ENCODE results near the gene TARBP1. TPM values are rescaled to one million over a fixed set of nuclear protein-coding genes. Genes with fewer than 3 reads are reported as not detected.

The TARBP1 gene
- polyA plus RNA-seq, 4 donors = 44.9 to 97.4 (median 51.2) TPM

- DNase-seq (ENCODE audit: low read depth in 4 of 4, low spot score in 3 of 4) = no peak
Observed at GRCh38 chr1:234458352-234459017, 20.5 kb downstream of the TARBP1 start.

DNA sequence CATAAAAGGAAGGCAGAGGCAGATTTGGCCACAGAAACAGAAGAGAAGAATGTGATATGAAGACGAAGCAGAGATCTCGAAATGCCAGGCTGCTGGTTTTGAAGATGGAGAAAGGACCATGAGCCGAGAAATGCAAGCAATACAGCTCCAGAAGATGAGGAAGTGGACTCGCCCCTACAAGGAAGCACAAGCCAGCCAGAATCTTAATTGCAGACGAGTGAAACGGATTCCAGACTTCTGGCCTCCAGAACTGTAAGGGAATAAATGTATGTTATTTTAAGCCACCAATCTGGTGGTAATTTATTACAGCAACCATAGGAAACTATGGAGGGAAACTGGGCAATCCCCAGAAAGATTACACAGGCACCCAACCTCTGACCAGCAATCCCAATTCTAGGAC, 24.1 kb downstream of the TARBP1 start:
- DNase-seq (ENCODE audit: low read depth in 4 of 4, low spot score in 3 of 4) = no peak

- DNase-seq (ENCODE audit: low read depth in 4 of 4, low spot score in 3 of 4) = no peak
Observed at GRCh38 chr1:234452406-234452965, 26.5 kb downstream of the TARBP1 start.

GRCh38 chr1:234440348-234440747, 38.6 kb downstream of the TARBP1 start:
- no peak for DNase-seq (ENCODE audit: low read depth in 4 of 4, low spot score in 3 of 4)

DNA sequence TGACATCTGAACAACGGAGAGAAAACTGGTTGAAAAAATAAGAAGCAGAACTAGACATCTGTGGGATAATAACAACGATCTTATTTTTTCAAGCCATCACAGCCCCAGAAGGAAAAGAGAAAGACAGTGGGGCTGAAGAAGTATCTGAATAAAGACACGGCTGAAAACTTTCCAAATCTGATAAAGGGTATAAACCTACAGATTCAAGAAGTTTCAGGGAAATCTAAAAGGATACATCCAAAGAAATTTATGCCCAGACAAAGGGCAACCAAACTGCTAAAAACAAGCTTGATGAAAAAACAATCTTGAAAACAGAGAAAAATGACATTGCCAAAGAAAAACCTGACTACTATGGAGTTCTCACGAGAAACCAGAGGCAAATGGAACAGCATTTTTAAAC, 40.4 kb downstream of the TARBP1 start:
- no peak for DNase-seq (ENCODE audit: low read depth in 4 of 4, low spot score in 3 of 4)

DNA sequence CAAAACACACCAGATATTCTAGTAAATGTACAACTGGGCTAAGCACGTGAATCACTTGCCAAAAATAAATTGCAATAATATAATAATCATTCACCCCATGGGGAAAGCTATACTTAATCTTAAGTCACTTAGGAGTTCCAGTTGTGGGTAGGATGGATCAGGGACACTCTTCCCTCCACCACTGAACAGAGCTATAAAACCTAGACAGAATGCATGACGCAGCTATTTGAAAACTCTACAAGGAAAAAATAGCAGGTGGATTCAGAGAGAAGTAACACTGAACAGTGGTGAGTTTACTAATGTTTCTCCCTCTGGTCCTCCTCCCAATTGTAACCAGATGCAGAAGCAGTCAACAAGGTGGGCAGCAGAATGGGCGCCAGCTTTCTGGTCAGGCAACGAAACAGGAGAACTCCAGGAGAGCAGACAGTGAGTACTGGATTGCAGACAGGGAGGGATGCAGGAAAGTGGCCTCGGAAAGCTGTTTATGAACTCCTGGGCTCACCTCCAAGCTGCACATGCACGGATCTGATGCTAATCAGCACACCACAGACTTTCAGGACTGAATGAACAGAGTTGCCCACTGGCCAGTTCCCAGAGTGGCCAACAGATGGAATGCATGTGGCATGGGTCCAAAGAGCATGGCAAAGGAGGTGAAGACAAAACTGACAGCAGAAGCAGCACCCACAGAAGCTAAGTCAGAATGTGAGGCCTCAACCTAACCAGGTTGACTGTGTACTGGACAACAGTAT, 41.4 kb downstream of the TARBP1 start:
- DNase-seq (ENCODE audit: low read depth in 4 of 4, low spot score in 3 of 4) = no peak

- no peak for DNase-seq (ENCODE audit: low read depth in 4 of 4, low spot score in 3 of 4)
Observed at GRCh38 chr1:234435620-234436019, 43.4 kb downstream of the TARBP1 start.

GRCh38 chr1:234434706-234435105, 44.3 kb downstream of the TARBP1 start:
- no peak for DNase-seq (ENCODE audit: low read depth in 4 of 4, low spot score in 3 of 4)

DNA sequence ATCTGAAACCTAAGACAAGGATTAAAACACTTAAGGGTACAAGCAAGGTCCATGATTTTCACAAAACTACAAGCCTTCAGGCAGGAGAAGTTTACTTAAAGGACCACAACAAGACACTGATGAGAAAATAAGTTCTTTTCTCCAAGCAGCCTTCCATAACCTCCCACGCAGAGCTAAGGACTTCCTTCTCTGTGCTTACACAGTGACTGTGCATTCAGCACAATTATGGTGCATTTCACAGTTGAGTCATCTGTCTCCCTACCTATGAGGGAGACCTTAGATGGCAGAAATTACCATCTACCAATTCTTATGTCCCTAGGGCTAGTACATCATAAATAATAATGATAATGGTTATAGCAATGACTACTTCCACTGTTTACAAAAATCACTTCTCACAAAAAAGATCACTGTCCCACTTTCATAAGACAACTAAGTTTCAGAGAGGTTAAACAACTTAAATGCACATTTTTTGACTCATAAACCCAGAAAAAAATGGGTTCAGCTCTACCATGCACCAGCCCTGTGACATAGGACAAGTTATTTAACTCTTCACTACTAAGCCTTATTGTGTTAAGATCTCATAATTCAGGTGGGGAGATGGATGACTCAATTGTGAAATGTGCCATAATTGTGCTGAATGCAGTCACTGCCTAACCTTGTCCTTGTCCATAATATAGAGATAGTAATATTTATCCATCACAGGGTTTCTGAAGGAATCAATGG, 45.3 kb downstream of the TARBP1 start:
- DNase-seq (ENCODE audit: low read depth in 4 of 4, low spot score in 3 of 4) = no peak

- no peak for DNase-seq (ENCODE audit: low read depth in 4 of 4, low spot score in 3 of 4)
Observed at GRCh38 chr1:234431255-234431654, 47.7 kb downstream of the TARBP1 start.

GRCh38 chr1:234430691-234431090, 48.3 kb downstream of the TARBP1 start:
- DNase-seq (ENCODE audit: low read depth in 4 of 4, low spot score in 3 of 4) = no peak

GRCh38 chr1:234429434-234429806, 49.6 kb downstream of the TARBP1 start:
- no peak for DNase-seq (ENCODE audit: low read depth in 4 of 4, low spot score in 3 of 4)

- DNase-seq (ENCODE audit: low read depth in 4 of 4, low spot score in 3 of 4) = no peak
Observed at GRCh38 chr1:234427950-234428646, 50.9 kb downstream of the TARBP1 start.

DNA sequence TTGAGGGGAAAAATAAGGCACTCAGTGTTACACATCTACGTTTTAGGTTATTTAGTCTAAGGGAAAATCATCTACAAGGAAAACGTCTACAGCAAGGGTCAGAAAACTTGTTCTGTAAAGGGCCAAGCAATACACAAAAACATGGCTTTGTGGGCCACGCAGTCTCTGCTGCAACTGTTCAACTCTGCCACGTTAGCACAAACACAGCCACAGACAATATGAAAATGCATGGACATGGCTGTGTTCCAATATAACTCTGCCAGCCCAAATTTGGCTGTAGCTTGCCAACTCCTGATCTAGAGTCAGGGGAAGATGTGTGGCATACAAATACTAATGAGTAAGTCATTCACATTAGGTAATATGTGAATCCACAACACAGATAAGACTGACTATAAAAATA, 65.0 kb downstream of the TARBP1 start:
- no peak for DNase-seq (ENCODE audit: low read depth in 4 of 4, low spot score in 3 of 4)

GRCh38 chr1:234413485-234413884, 65.5 kb downstream of the TARBP1 start:
- DNase-seq (ENCODE audit: low read depth in 4 of 4, low spot score in 3 of 4) = no peak

- no peak for DNase-seq (ENCODE audit: low read depth in 4 of 4, low spot score in 3 of 4)
Observed at GRCh38 chr1:234412830-234413229, 66.1 kb downstream of the TARBP1 start.

GRCh38 chr1:234409328-234409727, 69.7 kb downstream of the TARBP1 start:
- DNase-seq (ENCODE audit: low read depth in 4 of 4, low spot score in 3 of 4) = no peak

DNA sequence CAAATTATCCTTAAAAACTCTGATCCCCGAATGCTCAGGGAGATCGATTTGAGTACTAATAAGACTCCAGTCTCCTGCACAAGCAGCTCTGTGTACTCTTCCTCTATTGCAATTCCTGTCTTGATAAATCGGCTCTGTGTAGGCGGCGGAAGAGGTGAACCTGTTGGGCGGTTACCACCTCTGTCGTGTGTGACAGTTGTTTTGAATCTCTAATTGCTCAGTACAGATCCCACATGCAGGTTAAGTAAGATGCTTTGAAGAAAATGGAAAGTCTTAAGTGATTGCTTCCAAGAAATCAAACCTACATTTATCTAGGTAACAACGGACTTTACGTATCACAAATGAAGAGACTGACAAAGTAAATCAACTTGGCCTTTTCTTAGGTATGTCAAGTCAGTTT, 70.2 kb downstream of the TARBP1 start:
- no peak for DNase-seq (ENCODE audit: low read depth in 4 of 4, low spot score in 3 of 4)

DNA sequence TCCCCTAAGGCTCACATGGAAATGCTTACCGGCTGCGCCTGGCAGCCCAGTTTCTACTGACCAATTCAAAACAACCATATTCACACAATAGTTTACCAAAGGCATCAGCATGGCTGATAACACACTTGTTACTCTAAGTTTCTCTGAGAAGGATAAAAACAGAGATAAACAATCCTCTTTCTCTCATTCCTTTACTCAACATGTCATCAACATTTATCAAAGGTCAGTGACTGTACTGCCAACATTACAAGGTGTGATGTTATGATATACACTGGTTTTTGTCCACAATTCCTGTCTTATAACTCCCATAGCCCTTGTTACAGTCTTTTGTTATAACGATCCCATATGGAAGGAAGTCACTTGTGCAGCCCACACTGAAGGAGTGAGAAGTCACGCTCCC, 72.1 kb downstream of the TARBP1 start:
- DNase-seq (ENCODE audit: low read depth in 4 of 4, low spot score in 3 of 4) = no peak

DNA sequence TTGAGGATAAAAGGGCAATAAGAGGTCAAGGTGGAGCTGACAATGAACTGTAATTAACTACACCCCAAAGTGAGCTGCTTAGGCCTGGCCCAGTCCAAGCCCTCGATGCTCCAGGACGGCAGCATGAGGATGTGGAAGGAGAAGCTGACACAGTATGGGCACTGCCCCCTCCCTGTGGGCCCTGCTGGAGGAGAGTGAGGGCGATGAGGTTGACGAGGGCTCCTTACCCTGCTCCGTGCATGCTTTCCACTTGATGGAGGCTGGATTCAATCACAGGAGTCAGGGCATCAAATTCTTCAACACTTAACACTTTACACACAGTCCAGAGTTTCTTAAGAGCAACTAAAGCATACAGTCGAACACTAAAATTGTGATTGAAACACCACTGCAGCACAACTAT, 73.3 kb downstream of the TARBP1 start:
- no peak for DNase-seq (ENCODE audit: low read depth in 4 of 4, low spot score in 3 of 4)

- DNase-seq (ENCODE audit: low read depth in 4 of 4, low spot score in 3 of 4) = no peak
Observed at GRCh38 chr1:234402939-234403338, 76.0 kb downstream of the TARBP1 start.

All from left renal pelvis (tissue), 4 donors.